Endometrium (tissue), 2 donors: ENCODE results near the gene KCNQ1.

Source experiments
- FAIRE-seq: peaks from 2 replicates; lab custom pipeline; 2012; peaks lifted over from hg19 to GRCh38; lab: Jason Lieb, UNC
- donor health status: control.
- donor health status: control.

The KCNQ1 gene

GRCh38 chr11:2883979-2884815 lies 439.4 kb downstream of the KCNQ1 start:
- no peak for FAIRE-seq

- FAIRE-seq: no peak
Measured at GRCh38 chr11:2885017-2885677, 440.3 kb downstream of the KCNQ1 start.

- FAIRE-seq: no peak
Measured at GRCh38 chr11:2885678-2886081, 440.9 kb downstream of the KCNQ1 start, which contains the start of gene CDKN1C. Gene CDKN1C, minus strand, starts transcription at chr11:2885775. Its CDS starts 319 bp downstream, at chr11:2885456.

- FAIRE-seq: no peak
Measured at GRCh38 chr11:2886191-2886894, 441.5 kb downstream of the KCNQ1 start.

- FAIRE-seq: no peak
Measured at GRCh38 chr11:2886936-2887335, 442.1 kb downstream of the KCNQ1 start.

- FAIRE-seq: no peak
Measured at GRCh38 chr11:2887515-2888195, 442.8 kb downstream of the KCNQ1 start.

- FAIRE-seq: peak; percentile 59
Measured at GRCh38 chr11:2888266-2888968, 443.6 kb downstream of the KCNQ1 start.

- FAIRE-seq: no peak
Measured at GRCh38 chr11:2889362-2890273, 444.8 kb downstream of the KCNQ1 start.

GRCh38 chr11:2890466-2891294 lies 445.9 kb downstream of the KCNQ1 start:
- no peak for FAIRE-seq

GRCh38 chr11:2891326-2892214 lies 446.8 kb downstream of the KCNQ1 start:
- FAIRE-seq: no peak

GRCh38 chr11:2892215-2892966 lies 447.6 kb downstream of the KCNQ1 start:
- no peak for FAIRE-seq

GRCh38 chr11:2892967-2893528 lies 448.2 kb downstream of the KCNQ1 start:
- FAIRE-seq: no peak

GRCh38 chr11:2893935-2894334 lies 449.1 kb downstream of the KCNQ1 start:
- no peak for FAIRE-seq

- FAIRE-seq: no peak
Measured at GRCh38 chr11:2896047-2896446, 451.2 kb downstream of the KCNQ1 start.

- FAIRE-seq: no peak
Measured at GRCh38 chr11:2897048-2897447, 452.2 kb downstream of the KCNQ1 start.

GRCh38 chr11:2898366-2899079 lies 453.7 kb downstream of the KCNQ1 start:
- no peak for FAIRE-seq
